NCI-H82 treated with DMSO at 0.1 percent for 48 hours (cell line): ENCODE measurements around the gene SCAF8.

Experiments
- DNase-seq: peaks from one replicate; lab custom pipeline; 2025; ENCODE audit not compliant: unreplicated experiment; lab: John Stamatoyannopoulos, UW

SCAF8 gene

DNA sequence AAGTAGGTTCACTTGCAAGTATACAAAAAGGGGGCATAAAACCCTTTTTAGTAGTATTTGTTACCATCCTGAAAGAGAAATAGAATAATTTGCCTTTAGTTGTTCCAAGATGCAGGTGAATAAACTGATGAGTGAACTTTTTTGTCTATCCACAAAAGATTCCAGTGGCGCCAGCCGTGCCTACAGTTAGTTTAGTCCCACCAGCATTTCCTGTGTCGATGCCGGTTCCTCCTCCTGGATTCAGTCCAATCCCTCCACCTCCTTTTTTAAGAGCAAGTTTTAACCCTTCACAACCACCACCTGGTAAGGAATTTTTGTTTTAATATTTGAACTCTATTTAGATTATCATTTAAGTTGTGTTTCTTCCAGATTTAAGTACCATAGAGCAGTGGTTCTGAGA, 90.9 kb downstream of the SCAF8 start:
- DNase-seq, result no peak

DNA sequence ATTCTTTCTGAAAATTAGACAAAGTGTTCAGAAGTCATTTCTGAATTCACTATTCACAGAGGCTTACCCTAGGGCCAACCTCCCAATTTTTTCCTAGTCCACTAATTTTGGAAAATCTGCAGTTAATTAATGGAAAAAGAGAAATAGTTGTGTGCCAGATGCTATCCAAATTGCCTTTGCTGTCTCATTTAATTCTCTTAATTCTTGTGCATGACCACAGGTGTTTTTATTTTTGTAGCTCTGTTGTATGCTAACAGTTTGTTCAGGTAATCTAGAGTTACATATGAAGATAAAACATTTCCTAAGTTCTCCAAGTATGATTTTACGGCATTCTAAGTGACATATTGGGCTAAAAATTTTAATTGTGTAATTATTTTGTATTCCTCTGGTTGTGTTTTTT, 96.8 kb downstream of the SCAF8 start:
- DNase-seq, result no peak

DNA sequence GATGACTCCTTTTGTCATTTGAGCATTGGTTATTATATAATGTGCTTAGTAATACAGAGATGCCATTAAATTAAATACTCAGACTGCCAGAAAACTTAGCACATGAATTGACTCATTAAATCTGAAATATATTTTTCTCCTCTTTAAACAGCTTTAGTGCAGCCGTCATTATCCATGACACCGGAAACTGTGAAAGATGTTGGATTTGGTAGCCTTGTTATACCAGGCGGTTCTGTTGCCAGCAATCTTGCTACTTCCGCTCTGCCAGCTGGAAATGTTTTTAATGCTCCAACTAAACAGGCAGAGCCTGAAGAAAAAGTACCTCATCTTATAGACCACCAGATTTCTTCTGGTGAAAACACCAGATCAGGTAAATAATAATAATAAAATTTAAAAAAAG, 97.6 kb downstream of the SCAF8 start:
- DNase-seq, result no peak

DNA sequence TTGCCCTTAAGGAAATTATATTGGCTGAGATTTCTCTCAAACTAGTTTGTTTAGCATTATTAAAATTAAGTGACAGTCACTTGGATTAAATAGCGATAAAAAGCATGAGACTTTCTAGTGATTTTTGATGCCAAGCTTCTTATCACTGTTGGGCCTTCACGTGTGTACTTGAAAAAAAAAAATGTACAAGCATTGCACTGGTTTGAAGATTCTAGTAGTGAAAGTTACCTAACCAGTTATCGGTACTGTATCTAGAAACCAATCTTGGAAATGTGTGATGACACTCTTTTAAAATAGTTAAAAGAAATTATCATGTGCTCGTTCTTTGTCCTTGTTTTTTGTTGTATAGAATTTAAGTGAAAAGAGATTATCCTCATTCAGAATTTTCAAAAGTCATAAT, 102.1 kb downstream of the SCAF8 start:
- DNase-seq, result no peak

DNA sequence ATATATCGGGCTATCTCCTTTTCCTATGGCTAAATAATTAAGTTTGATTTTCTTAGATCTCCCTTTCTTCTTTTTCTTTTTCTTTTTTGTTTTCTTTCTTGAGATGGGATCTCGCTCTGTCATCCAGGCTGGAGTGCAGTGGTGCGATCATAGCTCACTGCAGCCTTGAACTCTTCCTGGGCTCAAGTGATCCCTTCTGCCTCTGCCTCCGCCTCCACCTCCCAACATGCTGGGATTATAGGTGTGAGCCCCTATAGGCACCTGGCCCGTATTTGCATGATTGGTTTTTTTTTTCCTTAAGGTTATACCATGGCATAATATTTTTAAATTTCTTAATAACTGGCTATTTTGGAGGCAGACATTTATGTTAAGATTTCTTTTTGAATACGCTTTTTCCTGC, 106.3 kb downstream of the SCAF8 start:
- no peak for DNase-seq

DNA sequence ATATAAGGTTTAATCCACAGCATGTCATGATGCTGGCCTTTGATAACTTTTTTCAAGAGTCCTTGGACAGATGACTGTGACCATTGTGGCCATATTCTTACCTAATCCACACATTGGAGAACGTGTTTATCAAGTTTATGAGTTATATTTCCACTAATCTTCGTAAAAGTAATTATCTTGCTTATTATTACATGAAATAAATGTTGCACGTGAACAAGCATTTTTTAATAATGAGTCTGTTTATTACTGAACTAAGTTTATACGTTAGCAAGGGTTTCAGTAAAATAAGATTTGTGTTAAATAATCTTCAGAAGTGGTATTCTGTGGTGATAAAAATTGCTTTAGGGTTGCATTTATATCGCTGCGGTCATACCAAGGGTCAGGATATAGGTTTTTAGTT, 107.1 kb downstream of the SCAF8 start:
- DNase-seq, result no peak

DNA sequence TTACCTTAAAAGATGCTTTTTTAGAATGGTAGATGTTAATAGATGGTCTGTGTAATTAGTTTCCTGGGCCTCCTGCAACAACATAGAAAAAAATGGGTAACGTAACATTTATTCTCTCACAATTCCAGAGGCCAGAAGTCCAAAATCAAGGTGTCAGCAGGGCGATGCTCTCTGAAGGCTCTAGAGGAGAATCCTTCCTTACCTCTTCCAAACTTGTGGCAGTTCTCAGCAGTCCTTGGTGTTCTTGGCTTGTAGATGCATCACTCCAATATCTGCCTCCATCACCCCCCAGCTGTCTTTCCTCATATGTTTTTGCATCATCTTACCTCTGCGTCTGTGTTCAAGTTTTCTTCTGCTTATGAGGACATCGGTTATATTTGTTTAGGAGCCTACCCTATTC, 107.9 kb downstream of the SCAF8 start:
- DNase-seq, result no peak

DNA sequence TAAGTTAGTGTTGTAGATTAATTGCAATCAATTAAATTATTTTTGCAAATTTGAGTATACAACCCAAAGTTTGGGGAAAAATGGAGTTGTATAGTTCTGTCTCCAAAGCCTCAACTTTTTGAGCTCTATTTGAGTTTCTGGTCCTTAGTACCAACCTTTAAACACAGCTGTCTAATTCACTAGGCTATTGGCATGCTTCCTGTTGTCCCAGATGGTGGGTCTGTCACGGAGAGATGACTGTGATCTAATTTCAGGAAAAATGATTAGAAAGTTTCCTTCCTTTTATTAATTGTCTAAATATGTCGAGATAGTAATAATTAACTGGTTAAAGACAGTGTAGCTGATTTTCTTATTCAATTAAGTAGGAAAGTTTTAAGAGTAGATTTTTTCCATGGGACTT, 109.6 kb downstream of the SCAF8 start:
- no peak for DNase-seq

DNA sequence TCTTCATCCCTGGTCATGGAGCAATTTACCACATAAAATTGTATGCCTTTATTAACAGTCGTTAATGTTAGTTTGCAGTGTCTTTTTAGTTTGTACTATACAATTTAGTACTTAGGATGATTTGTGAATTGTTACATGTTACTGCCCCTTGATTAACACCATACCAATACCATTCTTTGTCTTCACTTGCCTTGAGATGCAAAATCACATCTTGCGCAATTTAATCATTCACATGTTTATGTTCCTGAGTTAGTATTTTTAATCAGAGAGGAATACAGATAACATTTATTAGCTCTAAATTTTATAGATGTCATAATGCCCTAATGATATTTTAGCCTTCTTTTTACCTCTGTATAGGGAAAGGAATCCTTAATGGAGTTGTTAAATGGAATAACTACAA, 114.1 kb downstream of the SCAF8 start:
- no peak for DNase-seq

DNA sequence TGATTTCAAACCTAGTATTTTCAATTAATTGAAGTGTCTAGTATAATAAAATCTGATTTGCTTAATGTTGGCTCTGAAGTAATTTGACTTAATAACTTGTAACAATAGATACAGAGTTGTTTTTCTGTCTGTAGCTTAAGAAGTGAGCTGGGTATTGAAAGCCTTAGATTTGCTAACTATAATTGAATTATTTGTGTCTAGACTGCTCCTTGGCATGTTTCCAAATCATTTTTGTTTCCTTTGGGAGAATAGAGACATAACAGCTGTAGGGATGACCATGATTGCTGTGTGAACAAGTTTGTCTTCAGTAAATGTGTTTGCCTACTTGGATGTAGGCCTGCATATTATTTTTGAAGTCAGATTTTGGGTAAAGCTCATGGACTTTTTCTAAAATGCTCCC, 115.4 kb downstream of the SCAF8 start:
- DNase-seq, result peak; percentile 63

DNA sequence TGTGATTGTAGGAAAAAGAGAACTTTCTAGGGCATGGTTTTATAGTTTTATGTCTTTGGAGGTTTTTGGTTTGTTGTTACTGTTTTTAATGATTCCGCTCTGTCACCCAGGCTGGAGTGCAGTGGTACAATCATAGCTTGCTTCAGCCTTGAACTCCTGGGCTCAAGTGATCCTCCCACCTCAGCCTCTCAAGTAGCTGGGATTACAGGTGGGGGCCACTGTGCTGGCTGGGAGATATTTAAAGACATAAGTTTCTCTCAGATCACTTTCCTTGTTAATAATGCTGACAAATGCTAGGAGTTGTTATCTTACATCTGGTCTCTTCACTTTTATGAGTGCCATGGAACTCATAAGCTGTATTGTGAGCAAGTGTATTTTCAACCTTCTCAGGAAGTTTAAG, 116.3 kb downstream of the SCAF8 start:
- DNase-seq, result no peak

DNA sequence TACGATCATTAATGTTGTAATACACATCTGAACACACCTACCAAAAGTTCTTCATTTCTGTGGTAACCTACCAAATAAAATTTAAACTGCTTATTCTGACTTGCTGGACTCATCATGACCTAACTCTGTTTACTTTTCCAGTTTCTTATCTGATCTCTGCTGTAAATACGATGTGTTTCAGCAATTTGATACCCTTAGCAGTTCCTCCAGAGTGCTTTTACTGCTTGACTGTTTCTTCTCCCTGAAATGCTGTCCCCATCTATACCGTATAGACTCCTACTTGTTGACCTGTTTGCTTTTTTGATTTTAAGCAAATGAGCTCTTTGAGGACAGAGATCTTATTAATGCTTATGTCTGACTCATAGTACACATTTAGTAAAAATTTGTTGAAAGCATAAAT, 119.5 kb downstream of the SCAF8 start:
- DNase-seq, result no peak

DNA sequence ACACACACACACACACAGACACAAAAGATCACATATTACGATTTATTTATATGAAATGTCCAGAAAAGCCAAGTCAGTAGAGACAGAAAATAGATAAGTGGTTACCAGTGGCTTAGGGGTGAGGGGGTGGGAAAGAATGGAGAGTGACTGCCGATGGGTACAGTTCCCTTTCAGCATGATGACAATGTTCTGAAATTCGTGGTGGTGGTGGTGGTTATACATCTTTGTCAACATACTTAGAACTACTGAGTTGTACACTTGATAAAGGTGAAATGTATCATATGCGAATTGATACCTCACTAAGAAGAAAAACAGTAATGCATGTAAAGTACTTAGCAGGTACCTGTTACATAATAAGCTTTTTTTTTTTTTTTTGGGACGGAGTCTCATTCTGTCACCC, 124.3 kb downstream of the SCAF8 start:
- DNase-seq, result no peak

DNA sequence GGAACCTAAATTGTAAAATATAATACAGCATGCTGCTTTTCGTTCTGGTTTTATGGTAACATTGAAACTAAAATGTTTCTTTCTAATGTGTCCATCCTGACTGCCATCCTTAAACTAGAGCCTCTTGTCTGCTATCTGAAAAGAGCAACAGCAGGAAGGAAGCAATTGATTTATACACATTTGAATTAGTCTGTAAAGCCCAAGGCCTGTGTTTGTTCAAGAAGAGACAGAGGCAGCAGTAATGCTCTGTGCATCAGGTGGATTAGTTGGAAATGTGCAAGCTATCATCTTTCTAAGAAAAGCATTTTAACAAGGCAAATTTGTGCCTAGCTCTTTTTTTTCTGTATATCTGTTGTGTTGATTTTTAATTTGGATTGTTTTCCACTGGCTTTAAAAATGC, 128.6 kb downstream of the SCAF8 start:
- no peak for DNase-seq

DNA sequence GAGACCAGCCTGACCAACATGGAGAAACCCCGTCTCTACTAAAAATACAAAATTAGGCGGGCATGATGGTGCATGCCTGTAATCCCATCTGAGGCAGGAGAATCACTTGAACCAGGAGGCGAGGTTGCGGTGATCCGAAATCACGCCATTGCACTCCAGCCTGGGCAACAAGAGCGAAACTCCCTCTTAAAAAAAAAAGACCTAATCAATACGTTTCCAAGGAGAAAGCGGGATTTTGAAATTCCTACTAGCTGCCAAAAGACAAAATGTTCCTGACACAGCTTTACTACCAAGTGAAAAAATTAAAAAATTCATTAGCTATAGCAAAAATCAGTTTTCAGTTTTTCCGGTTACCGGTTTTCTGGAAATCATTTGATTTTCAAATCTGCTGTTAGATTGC, 129.3 kb downstream of the SCAF8 start:
- DNase-seq, result no peak

DNA sequence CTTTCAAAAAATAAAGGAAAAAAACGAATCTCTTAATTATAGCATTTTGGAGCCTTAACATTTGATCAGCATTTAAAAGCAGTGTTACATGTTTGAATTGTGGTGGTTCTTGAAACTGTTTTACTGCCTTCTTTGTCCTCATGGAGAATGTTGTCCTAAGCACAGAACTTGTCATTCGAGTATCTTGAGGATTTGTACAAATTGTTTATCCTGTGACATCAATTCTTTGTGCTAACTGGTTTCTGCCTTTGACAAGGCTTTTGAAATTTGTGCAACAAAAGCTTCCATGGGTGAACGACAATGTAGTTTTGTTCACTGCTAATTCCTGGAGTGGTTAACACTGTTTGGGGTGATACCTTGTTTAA, 130.8 kb downstream of the SCAF8 start:
- no peak for DNase-seq

DNA sequence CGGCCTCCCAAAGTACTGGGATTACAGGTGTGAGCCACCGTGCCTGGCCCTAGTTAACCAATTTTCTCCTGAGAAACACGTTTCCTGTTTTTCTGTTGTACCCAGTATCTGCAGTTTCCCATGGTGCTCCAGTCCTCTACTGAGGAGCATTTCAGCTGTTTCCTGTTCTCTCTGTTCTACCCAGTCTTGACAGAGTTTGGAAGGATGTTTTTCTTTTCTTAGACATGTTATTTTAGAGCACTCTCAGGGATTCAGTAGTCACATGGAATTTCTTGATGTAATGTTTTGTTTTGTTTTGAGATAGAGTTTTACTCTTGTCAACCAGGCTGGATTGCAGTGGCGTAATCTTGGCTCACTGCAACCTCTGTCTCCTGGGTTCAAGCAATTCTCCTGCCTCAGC, 132.1 kb downstream of the SCAF8 start:
- no peak for DNase-seq

DNA sequence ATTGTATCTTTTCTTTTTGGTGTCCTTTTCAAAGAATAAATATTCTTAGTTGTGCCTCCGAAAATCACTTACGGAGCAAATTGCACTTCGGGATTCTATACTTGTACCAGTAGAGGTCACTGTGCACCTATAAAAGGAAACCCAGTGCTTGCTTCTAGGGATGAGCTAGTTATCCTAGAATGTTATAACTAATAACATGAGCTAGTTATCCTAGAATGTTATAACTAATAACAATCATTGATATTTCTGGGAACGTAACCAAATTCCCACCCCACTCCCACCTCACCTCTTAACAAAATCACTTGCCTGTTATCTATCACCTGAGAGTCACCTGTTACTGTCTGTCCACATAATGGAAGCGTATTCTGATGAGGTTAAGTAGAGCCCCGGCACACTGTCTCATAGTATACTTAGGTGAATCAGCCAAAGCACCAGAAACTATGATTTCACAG, 135.0 kb downstream of the SCAF8 start:
- peak; percentile 36 for DNase-seq

DNA sequence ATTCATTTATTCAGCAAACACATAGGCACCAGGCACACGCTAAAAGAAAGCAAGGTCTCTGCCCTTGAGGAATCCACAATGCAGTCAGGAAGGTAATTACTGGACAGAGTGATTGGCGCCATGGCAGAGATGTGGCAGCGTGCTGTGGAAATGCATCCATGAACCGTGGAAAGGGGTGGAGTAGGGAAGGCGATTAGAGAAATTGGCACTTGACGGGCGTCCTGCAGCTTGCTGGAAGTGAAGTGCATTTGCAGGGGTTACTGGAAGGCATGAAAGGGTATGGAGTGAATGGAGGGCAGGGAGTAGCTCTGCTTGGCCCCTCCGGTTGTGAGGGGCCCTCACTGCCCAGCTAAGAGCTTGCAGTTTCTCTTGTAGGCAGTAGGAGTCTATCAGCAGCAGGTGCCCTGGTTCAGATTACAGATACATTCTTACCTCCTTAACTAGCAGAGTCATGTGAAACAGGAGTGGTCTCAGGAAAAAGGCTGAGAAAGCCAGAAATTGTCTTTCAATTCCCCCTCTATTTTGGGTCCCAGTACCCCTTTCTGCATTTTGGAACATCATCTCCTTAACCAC, 139.4 kb downstream of the SCAF8 start:
- no peak for DNase-seq

DNA sequence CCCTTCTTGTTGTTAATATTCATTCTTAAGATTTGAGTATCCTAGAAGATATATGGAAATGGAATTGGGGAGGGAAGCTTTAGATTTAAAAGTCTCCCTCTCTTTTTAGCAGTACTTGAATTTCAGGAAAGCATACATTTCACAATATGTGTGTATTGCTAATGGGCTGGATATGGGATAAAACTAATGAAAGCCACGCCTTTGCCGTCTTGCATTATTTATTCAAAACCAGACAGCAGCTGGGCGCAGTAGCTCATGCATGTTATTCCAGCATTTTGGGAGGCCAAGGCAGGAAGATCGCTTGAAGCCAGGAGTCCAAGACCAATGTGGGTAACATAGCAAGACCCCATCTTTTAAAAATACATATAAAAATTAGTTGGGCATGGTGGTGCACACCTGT, 140.3 kb downstream of the SCAF8 start:
- no peak for DNase-seq

DNA sequence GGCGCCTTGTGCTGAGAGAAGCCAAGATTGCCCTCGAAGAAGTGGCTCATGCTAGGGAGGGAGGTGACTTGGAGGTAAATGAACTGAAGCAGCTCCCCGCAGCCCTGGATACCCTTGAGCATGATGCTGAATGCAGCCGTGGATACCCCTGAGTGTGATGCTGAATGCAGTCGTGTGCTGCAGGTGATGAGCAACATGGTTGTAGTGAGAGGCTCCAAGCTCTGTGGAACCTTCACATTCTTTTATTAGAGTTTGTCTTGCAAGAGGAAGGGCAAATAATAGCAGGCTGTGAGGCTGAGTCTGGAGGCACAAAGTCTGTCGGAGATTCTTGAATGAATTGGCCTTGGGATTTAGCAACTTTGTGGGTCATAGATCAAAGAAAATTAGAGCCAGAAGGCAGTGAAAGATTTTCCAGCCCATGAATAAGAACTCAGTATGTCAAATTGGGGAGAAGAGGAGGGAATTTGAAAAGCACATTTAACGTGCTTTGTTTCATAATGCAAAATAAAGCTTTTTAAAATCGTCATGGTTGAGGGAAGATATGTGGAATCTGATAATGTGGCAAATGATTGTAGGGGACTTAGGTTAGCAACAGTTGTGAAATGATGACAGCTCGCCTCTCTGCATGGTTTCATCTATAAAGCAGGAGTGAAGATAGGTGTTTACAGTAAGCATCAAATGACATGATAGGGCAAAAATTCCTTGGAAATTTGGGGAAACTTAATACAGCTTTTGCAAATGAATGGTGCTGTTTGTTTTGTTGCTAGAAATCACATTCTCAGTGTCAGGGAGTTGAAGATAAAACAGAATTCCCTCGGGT, 141.8 kb downstream of the SCAF8 start:
- DNase-seq, result no peak

DNA sequence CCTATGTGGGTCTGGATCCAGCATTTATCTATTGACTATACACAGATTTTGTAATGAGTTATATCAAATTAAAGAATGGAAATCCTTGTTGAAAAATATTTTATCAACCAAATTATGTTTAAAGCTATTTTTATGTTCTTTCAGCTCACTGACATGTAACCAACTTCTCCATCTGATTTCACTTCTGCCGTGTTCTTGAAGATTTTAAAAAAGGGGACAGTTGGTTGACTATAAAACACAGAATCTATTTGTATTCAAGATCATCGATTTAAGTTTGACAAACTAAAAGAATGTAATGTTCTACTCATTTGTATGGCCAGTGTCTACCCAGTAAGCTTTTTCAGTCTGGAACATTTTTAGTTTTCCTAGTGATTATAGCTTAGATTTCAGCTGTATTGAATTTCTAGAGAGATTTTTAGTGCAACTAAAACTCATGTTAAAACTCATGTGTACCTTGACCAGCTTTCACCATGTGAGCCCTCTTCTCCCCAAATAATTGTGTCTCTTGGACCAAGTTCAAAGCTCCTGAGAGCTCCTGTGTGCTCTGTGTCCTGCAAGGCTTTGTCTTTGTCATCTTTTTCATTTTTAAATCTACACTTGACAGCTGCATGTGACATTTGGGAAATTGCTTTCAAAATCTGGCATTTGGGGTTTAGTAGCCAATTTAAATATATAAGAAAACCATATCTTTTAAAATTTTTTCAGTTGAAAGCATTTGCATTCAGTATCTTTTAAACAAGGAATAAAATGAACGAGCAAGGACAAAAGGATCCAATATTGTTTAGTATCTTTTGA, 143.5 kb downstream of the SCAF8 start:
- no peak for DNase-seq
